Choroid plexus epithelial cell (primary cell): ENCODE measurements around the gene VEGFC.
A peak's percentile ranks its signal among the peaks of the same experiment; 100 is the strongest.

ENCODE experiments used
- DNase-seq: peaks from one replicate; pipeline ENCODE4 v3.0.0-alpha.2; 2010; ENCODE audit warnings: low read depth
- H3K4me3 ChIP-seq: 2 replicates; pipeline ENCODE4 v1.5.1; 2011; ENCODE audit warnings: low read depth, mild to moderate bottlenecking, control low read depth, low read length, moderate library complexity
- TF ChIP-seq, protein P1 (sequence below): conservative IDR thresholded peaks from 2 replicates; pipeline ENCODE4 v1.5.1; 2011; ENCODE audit warnings: low read depth, mild to moderate bottlenecking, control low read depth, inconsistent platforms, low read length, moderate library complexity

The VEGFC gene

GRCh38 chr4:176638992-176639391 is 153.7 kb downstream of the VEGFC start:
- no peak overlapping the region for H3K4me3 ChIP-seq
- TF ChIP-seq, protein P1, sequence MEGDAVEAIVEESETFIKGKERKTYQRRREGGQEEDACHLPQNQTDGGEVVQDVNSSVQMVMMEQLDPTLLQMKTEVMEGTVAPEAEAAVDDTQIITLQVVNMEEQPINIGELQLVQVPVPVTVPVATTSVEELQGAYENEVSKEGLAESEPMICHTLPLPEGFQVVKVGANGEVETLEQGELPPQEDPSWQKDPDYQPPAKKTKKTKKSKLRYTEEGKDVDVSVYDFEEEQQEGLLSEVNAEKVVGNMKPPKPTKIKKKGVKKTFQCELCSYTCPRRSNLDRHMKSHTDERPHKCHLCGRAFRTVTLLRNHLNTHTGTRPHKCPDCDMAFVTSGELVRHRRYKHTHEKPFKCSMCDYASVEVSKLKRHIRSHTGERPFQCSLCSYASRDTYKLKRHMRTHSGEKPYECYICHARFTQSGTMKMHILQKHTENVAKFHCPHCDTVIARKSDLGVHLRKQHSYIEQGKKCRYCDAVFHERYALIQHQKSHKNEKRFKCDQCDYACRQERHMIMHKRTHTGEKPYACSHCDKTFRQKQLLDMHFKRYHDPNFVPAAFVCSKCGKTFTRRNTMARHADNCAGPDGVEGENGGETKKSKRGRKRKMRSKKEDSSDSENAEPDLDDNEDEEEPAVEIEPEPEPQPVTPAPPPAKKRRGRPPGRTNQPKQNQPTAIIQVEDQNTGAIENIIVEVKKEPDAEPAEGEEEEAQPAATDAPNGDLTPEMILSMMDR = no peak
- DNase-seq = peak; percentile 62

DNA sequence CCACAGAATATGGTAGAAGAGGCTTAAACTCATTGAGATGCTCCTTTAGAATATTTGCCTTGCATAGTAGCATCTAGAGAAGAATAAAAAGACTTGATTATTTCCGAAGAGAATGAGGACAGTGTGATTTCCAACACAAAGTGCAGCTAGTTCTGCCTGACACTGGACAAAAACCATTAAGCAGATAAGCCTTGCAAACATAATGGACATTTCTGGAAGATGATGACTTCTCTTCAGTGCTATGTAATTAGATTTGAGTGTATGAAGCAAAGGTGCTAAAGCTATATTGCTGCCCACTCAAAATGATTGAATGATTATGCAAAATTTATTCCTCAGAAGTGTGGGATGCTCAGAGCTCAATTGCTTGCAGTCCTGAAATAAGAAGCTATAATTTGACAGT is 156.4 kb downstream of the VEGFC start:
- H3K4me3 ChIP-seq = no peak overlapping the region
- TF ChIP-seq, protein P1 = no peak
- no peak for DNase-seq

DNA sequence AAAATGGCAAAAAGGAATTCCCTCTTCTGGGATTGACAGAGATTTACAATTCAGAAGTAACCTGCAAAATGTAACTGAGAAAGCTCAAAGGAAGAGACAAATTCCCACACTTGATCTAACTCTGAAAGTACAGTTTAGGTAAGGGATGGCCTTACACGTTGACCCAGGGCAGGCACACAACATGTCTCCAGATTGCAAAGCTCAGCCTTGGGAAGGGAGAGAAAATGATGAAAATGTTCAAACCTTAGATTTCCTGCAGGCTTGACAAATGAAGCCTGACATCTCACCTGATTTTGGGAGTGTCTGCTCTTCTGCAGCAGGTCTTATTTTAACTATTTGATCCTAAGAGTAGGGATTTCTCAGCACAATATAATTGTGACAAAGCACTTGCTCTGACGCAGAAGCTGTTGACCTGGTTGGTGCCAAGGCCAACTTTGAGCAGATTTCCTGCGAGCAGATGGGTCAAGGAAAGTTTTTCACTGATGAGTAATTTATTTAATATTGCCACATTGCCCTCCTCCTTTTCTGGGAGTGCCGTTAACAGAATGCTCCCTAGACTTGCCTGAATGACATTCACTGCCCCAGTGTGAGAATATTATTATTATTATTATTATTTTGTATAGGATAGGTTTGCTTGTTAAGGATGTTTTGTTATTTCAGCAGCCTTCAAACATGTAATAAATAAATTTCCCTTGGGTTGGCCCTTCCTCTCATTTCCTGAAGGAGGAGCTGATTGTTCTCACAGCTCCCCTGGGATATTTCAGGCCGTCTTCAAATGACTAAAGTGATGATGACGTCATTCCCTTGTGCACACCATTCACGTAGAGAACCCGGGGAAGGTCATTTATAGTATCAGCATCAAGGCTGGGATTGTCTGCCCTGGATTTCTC is 157.1 kb downstream of the VEGFC start:
- no peak overlapping the region for H3K4me3 ChIP-seq
- DNase-seq = peak; percentile 94
- TF ChIP-seq, protein P1 = peak; percentile 34
